ENCODE results near the gene PDF. TPM values are rescaled to one million over a fixed set of nuclear protein-coding genes. Genes with fewer than 3 reads are reported as not detected.

The PDF gene
- total and polyA plus RNA-seq, 2 of the 13 experiments (the other 11 are each of a cell fraction or from before 2014, with no cell fraction given): 12.4 to 48.8 TPM

- TF ChIP-seq IKZF4 (CRISPR knock-in tag; IDR thresholded peaks at IDR 0.05; ENCODE audit: borderline replicate concordance, low read depth, not compliant biosample characterization) (no peak), ZBTB42 (CRISPR knock-in tag; IDR thresholded peaks at IDR 0.05) (no peak; the same call in 1 of the 2 replicates), ELF3 (CRISPR knock-in tag; IDR thresholded peaks at IDR 0.05) (no peak), PRMT3 (CRISPR knock-in tag; IDR thresholded peaks at IDR 0.05; ENCODE audit: borderline replicate concordance, low read depth) (no peak), AHR (CRISPR knock-in tag; IDR thresholded peaks at IDR 0.05) (peak; percentile 57; the same call in 1 of the 2 replicates), SALL1 (CRISPR knock-in tag; IDR thresholded peaks at IDR 0.05) (peak; percentile 12), NFRKB (IDR thresholded peaks at IDR 0.05) (no peak), ZNF207 (IDR thresholded peaks at IDR 0.05; ENCODE audit: borderline replicate concordance) (no peak)
- TF ChIP-seq, protein P1, sequence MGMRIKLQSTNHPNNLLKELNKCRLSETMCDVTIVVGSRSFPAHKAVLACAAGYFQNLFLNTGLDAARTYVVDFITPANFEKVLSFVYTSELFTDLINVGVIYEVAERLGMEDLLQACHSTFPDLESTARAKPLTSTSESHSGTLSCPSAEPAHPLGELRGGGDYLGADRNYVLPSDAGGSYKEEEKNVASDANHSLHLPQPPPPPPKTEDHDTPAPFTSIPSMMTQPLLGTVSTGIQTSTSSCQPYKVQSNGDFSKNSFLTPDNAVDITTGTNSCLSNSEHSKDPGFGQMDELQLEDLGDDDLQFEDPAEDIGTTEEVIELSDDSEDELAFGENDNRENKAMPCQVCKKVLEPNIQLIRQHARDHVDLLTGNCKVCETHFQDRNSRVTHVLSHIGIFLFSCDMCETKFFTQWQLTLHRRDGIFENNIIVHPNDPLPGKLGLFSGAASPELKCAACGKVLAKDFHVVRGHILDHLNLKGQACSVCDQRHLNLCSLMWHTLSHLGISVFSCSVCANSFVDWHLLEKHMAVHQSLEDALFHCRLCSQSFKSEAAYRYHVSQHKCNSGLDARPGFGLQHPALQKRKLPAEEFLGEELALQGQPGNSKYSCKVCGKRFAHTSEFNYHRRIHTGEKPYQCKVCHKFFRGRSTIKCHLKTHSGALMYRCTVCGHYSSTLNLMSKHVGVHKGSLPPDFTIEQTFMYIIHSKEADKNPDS (CRISPR knock-in tag; IDR thresholded peaks at IDR 0.05): 0 out of 2 replicates have a peak, but pooled peaks have one; percentile 71
- TF ChIP-seq, protein P2, sequence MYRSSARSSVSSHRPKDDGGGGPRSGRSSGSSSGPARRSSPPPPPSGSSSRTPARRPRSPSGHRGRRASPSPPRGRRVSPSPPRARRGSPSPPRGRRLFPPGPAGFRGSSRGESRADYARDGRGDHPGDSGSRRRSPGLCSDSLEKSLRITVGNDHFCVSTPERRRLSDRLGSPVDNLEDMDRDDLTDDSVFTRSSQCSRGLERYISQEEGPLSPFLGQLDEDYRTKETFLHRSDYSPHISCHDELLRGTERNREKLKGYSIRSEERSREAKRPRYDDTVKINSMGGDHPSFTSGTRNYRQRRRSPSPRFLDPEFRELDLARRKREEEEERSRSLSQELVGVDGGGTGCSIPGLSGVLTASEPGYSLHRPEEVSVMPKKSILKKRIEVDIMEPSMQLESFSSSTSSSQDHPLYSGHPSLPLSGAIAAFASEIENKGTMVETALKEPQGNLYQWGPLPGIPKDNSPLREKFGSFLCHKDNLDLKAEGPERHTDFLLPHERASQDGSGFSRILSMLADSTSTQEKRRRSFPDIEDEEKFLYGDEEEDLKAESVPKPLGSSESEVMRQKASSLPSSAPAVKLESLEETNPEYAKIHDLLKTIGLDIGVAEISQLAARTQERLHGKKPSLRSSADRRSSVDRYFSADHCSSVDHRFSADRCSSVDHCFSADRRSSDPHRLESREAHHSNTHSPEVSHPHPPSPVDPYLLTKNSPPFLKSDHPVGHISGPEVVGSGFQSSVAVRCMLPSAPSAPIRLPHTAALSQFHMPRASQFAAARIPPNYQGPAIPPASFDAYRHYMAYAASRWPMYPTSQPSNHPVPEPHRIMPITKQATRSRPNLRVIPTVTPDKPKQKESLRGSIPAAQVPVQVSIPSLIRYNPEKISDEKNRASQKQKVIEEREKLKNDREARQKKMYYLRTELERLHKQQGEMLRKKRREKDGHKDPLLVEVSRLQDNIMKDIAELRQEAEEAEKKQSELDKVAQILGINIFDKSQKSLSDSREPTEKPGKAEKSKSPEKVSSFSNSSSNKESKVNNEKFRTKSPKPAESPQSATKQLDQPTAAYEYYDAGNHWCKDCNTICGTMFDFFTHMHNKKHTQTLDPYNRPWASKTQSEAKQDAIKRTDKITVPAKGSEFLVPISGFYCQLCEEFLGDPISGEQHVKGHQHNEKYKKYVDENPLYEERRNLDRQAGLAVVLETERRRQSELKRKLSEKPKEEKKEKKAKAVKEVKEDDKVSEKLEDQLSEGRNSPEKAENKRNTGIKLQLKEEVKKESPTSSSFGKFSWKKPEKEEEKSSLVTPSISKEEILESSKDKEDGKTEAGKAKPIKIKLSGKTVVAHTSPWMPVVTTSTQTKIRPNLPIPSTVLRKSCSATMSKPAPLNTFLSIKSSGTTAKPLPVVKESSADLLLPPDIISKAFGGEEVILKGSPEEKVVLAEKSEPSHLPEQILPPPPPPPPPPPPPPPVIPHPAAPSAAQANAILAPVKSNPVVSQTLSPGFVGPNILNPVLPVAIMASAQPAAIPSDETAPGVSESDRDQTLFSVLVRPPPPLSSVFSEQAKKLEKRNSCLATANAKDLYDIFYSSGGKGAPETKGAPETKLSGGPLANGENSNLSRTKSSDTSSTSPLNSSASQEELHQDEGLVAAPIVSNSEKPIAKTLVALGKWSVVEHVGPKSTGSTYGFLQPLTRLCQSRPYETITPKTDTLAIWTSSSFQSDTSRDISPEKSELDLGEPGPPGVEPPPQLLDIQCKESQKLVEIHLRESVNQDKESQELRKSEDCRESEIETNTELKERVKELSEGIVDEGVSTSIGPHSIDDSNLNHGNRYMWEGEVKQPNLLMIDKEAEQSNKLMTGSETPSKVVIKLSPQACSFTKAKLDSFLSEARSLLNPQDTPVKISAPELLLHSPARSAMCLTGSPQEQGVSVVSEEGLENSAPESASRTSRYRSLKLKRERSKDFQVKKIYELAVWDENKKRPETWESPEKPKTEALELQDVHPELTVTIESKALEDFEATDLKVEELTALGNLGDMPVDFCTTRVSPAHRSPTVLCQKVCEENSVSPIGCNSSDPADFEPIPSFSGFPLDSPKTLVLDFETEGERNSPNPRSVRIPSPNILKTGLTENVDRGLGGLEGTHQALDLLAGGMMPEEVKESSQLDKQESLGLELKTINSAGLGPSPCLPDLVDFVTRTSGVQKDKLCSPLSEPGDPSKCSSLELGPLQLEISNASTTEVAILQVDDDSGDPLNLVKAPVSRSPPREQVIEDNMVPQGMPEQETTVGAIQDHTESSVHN (CRISPR knock-in tag; IDR thresholded peaks at IDR 0.05): 0 out of 2 replicates have a peak, but pooled peaks have one; percentile 50
- TF ChIP-seq, protein P3, sequence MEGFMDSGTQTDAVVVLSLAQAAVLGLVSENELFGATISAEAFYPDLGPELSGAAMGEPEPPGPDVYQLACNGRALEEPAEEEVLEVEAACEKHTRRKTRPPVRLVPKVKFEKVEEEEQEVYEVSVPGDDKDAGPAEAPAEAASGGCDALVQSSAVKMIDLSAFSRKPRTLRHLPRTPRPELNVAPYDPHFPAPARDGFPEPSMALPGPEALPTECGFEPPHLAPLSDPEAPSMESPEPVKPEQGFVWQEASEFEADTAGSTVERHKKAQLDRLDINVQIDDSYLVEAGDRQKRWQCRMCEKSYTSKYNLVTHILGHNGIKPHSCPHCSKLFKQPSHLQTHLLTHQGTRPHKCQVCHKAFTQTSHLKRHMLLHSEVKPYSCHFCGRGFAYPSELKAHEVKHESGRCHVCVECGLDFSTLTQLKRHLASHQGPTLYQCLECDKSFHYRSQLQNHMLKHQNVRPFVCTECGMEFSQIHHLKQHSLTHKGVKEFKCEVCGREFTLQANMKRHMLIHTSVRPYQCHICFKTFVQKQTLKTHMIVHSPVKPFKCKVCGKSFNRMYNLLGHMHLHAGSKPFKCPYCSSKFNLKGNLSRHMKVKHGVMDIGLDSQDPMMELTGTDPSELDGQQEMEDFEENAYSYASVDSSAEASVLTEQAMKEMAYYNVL (CRISPR knock-in tag; IDR thresholded peaks at IDR 0.05; ENCODE audit: borderline replicate concordance): peak; percentile 60; the same call in 1 of the 2 replicates
Observed at GRCh38 chr16:69311533-69312387, 18.6 kb downstream of the PDF start (continued).
